Sigmoid colon (tissue), 4 donors: Measurements from ENCODE around the gene PHKB.

Source experiments
- EP300 ChIP-seq, 4 donors: sonication (generic); formaldehyde crosslinking; IDR thresholded peaks; one replicate each; pipeline ENCODE4 v1.6.1; 2017; ENCODE audit warnings: antibody characterized with exemption in 4 of 4
- POLR2A ChIP-seq, 2 donors: fragments of 450-650 bp; IDR thresholded peaks; one replicate each; pipeline ENCODE4 v1.6.1; 2016; ENCODE audit warnings: antibody characterized with exemption in 2 of 2, mild to moderate bottlenecking in 2 of 2, moderate library complexity in 2 of 2
- POLR2AphosphoS5 ChIP-seq, 4 donors: sonication (generic); formaldehyde crosslinking; IDR thresholded peaks; one replicate each; pipeline ENCODE4 v1.6.1; 2017; ENCODE audit warnings: antibody characterized with exemption in 4 of 4
- TF ChIP-seq, protein P1 (sequence below), 4 experiments: fragments of 450-650 bp in 3 of 4; fragments of 200-600 bp in 1 of 4; IDR thresholded peaks; one replicate each; pipeline ENCODE4 v1.5.1; 2016 to 2019; ENCODE audit warnings: antibody characterized with exemption in 4 of 4, mild to moderate bottlenecking in 3 of 4, moderate library complexity in 2 of 4

GRCh38 chr16:47638175-47638574 lies 177.0 kb downstream of the PHKB start:
- TF ChIP-seq, protein P1, sequence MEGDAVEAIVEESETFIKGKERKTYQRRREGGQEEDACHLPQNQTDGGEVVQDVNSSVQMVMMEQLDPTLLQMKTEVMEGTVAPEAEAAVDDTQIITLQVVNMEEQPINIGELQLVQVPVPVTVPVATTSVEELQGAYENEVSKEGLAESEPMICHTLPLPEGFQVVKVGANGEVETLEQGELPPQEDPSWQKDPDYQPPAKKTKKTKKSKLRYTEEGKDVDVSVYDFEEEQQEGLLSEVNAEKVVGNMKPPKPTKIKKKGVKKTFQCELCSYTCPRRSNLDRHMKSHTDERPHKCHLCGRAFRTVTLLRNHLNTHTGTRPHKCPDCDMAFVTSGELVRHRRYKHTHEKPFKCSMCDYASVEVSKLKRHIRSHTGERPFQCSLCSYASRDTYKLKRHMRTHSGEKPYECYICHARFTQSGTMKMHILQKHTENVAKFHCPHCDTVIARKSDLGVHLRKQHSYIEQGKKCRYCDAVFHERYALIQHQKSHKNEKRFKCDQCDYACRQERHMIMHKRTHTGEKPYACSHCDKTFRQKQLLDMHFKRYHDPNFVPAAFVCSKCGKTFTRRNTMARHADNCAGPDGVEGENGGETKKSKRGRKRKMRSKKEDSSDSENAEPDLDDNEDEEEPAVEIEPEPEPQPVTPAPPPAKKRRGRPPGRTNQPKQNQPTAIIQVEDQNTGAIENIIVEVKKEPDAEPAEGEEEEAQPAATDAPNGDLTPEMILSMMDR (IDR thresholded peaks at IDR 0.05): no peak
- TF ChIP-seq POLR2A (IDR thresholded peaks at IDR 0.05) (no peak), EP300 (IDR thresholded peaks at IDR 0.05) (no peak), POLR2AphosphoS5 (IDR thresholded peaks at IDR 0.05) (no peak)
